ENCODE measurements around the gene POLN. TPM values are rescaled to one million over a fixed set of nuclear protein-coding genes. Genes with fewer than 3 reads are reported as not detected.

Gene POLN
- total RNA-seq, 4 donors from 2014 or later, result 0.91 to 8.0 (median 1.2) TPM

DNA sequence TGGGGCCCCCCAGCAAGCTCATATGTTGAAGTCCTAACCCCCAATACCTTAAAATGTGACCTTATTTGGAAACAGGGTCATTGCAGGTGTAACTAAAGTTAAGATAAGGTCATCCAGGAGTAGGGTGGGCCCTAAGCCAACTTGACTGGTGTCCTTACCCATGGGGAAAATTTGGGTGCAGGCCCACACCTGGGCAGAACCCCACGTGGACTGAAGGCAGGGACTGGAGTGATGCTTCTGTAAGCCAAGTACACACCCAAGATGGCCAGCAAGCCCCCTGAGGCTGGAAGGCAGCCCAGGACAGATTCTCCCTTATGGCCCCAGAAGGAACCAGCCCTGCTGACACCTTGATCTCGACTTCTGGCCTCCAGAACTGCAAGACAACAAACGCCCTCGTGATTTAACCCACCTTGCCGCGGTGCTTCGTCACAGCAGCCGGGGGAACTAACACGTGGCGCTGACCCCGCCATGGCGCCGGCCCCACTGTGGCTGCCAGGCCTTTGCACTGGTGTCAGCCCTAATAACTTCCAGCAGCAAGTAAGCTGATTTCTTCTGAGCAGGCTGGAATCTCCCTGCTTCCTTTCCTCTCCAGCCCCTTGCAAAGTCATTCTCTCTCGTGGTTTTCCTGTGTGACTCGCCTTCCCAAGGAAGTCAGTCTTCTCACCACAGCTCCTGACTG, 43.2 kb upstream of the POLN start:
- no peaks in the 10 kb centered on the region for H3K27me3 ChIP-seq
- H3K27ac ChIP-seq, result no peak overlapping the region
- H3K36me3 ChIP-seq, result no peaks in the 10 kb centered on the region
- H3K4me1 ChIP-seq, result no peaks in the 10 kb centered on the region
- TF ChIP-seq POLR2AphosphoS5 (IDR thresholded peaks at IDR 0.05) (no peak), EP300 (IDR thresholded peaks at IDR 0.05) (no peak), POLR2A (IDR thresholded peaks at IDR 0.05) (no peak)
- TF ChIP-seq, protein P1, sequence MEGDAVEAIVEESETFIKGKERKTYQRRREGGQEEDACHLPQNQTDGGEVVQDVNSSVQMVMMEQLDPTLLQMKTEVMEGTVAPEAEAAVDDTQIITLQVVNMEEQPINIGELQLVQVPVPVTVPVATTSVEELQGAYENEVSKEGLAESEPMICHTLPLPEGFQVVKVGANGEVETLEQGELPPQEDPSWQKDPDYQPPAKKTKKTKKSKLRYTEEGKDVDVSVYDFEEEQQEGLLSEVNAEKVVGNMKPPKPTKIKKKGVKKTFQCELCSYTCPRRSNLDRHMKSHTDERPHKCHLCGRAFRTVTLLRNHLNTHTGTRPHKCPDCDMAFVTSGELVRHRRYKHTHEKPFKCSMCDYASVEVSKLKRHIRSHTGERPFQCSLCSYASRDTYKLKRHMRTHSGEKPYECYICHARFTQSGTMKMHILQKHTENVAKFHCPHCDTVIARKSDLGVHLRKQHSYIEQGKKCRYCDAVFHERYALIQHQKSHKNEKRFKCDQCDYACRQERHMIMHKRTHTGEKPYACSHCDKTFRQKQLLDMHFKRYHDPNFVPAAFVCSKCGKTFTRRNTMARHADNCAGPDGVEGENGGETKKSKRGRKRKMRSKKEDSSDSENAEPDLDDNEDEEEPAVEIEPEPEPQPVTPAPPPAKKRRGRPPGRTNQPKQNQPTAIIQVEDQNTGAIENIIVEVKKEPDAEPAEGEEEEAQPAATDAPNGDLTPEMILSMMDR (IDR thresholded peaks at IDR 0.05), result no peak
- no peak overlapping the region for H3K4me3 ChIP-seq
- no peaks in the 10 kb centered on the region for H3K9me3 ChIP-seq
- peak in 1 of 2 donors; percentile 38 for DNase-seq (ENCODE audit: low spot score in 2 of 2)
- WGBS, result 83% methylated on average over 15 of the region's 15 CpGs

DNA sequence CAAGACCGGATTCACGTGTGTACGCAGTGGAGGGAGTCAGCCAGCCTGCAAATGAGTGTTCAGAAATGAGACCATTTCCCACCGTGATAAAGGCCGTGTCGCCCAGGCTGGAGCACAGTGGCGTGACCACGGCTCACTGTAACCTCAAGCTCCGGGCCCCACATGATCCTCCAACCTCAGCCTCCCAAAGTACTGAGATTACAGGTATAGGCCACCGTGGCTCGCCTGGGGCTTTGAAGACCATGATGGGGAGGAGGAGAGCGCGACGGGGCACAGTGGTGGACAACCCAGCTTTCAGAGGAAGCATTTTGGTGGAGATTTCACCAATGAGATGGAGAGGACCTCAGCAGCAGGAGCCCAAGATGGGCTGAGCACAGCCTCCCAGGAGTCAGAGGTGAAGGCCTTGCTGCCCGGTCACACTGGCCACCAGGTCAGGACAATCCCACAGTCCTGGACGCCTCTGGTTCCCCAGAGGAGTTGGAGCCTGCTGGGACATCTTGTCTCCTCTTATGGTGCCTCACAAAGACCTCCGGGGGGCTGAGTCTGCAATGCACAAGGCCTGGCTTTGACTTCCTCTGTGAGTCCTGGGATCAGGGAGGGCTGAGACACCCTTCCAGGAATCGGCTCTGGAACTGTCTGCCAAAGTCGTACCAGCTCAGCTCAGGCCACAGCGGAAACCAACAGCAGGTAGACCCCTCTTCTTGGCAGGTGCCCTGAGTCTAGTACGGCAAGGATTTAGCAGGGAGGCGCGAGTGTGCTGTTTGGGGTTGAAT, 42.4 kb upstream of the POLN start:
- WGBS, result 97% methylated on average over 19 of the region's 23 CpGs
- Histone ChIP-seq H3K9me3 (no peaks in the 10 kb centered on the region), H3K4me1 (no peaks in the 10 kb centered on the region), H3K27ac (no peak overlapping the region), H3K27me3 (no peaks in the 10 kb centered on the region), H3K36me3 (no peaks in the 10 kb centered on the region), H3K4me3 (no peak overlapping the region)
- peak in 1 of 2 donors; percentile 37 for DNase-seq (ENCODE audit: low spot score in 2 of 2)
- no peak for TF ChIP-seq POLR2A (IDR thresholded peaks at IDR 0.05)
- TF ChIP-seq, protein P1 (IDR thresholded peaks at IDR 0.05), result no peak
- no peak for TF ChIP-seq EP300 (IDR thresholded peaks at IDR 0.05)
- TF ChIP-seq POLR2AphosphoS5 (IDR thresholded peaks at IDR 0.05), result no peak

DNA sequence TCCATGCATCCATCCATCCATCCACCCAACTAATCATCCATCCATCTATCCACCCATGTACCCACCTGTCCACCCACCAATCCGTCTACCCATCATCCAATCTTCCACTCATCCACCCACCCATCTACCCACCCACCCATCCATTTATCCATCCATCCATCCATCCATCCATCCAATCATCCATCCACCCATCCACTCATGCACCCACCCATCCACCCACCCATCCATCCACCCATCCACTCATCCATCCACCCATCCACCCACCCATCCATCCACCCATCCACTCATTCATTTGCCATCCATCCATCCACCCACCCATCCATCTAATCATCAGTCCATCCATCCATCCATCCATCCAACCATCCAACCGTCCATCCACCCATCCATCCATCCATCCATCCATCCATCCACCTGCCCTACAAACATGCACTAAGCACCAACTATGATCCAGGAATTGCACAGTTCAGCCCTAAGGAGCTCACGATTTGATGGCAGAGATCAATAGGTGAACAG, 41.3 kb upstream of the POLN start:
- no peak for DNase-seq (ENCODE audit: low spot score in 2 of 2)
- WGBS, result 98% methylated on average over 3 of the region's 3 CpGs
- Histone ChIP-seq H3K27ac (no peak overlapping the region), H3K36me3 (no peaks in the 10 kb centered on the region), H3K4me3 (no peak overlapping the region), H3K27me3 (no peaks in the 10 kb centered on the region), H3K4me1 (no peaks in the 10 kb centered on the region), H3K9me3 (no peaks in the 10 kb centered on the region)
- TF ChIP-seq POLR2AphosphoS5 (IDR thresholded peaks at IDR 0.05) (no peak), EP300 (IDR thresholded peaks at IDR 0.05) (no peak), POLR2A (IDR thresholded peaks at IDR 0.05) (no peak)
- TF ChIP-seq, protein P1 (IDR thresholded peaks at IDR 0.05), result no peak

DNA sequence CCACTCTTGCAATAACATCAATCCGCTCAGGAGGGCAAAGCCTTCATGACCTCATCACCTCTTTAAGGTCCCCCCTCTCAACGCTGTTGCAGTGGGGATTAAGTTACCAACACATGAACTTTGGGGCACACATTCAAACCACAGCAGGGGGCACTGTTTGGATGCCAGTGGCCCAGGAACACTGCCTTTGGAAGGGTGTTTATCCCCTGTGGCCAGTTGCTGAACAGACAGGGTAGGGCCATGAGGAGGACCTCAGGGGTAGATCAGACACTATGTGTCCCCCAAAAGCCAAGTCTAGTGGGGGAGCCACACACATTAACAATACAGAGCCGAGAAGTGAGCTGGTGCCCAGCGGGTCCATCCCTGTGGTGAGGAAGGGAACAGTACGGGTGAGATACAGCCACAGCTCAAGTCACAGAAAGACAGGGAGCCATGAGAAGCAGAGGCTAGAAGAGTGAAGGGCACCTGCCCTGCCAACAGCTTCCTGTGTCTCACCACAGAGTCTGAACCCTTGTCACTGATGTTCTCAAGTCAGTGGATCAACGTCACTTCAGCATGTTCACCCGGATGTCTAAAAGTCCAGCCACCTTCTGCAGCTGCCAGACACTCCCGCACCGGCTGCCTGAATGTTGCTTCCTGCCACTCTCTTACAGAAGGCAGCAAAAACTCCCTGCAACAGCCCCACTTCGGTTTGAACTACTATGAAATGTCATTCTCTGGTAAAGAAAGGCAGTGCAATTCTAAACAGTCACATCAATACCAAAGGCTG, 39.8 kb upstream of the POLN start:
- H3K27ac ChIP-seq, result no peak overlapping the region
- WGBS, result 83% methylated on average over 9 of the region's 10 CpGs
- no peaks in the 10 kb centered on the region for H3K27me3 ChIP-seq

More for the DNA sequence above, 39.8 kb upstream of the POLN start:
- TF ChIP-seq EP300 (IDR thresholded peaks at IDR 0.05), result no peak
- TF ChIP-seq POLR2AphosphoS5 (IDR thresholded peaks at IDR 0.05), result no peak
- no peak for TF ChIP-seq POLR2A (IDR thresholded peaks at IDR 0.05)
- TF ChIP-seq, protein P1 (IDR thresholded peaks at IDR 0.05), result no peak
- no peaks in the 10 kb centered on the region for H3K9me3 ChIP-seq
- no peak for DNase-seq (ENCODE audit: low spot score in 2 of 2)
- no peaks in the 10 kb centered on the region for H3K4me1 ChIP-seq
- H3K36me3 ChIP-seq, result no peaks in the 10 kb centered on the region
- no peak overlapping the region for H3K4me3 ChIP-seq
